Measurements from ENCODE around the gene PLD4.

The PLD4 gene

GRCh38 chr14:104977008-104977680 lies 52.5 kb downstream of the PLD4 start:
- 74 to 76% methylated on average over 11 of the region's 11 CpGs for WGBS, 2 experiments
- peaks cover 53% of the 10 kb centered on the region for H3K27me3 ChIP-seq (ENCODE audit: control insufficient read depth, insufficient read depth, low read length, poor library complexity, severe bottlenecking)
- peaks cover 17% of the 10 kb centered on the region for H3K4me1 ChIP-seq (ENCODE audit: control insufficient read depth, insufficient read depth, low read length)
- H3K9me3 ChIP-seq (ENCODE audit: control insufficient read depth, low read length): no peaks in the 10 kb centered on the region
- H3K36me3 ChIP-seq (ENCODE audit: control insufficient read depth, insufficient read depth, low read length): no peaks in the 10 kb centered on the region
- peak overlapping the region; percentile 33 for H3K4me3 ChIP-seq (ENCODE audit: insufficient read depth, low read depth, low read length)
- no peak overlapping the region for H3K27ac ChIP-seq (ENCODE audit: insufficient read depth, low read depth, low read length, poor library complexity, severe bottlenecking)

- Histone ChIP-seq H3K27me3 (ENCODE audit: control insufficient read depth, insufficient read depth, low read length, poor library complexity, severe bottlenecking) (peaks cover 53% of the 10 kb centered on the region), H3K36me3 (ENCODE audit: control insufficient read depth, insufficient read depth, low read length) (no peaks in the 10 kb centered on the region), H3K4me3 (ENCODE audit: insufficient read depth, low read depth, low read length) (peak within 1 kb of the TSS; percentile 33), H3K27ac (ENCODE audit: insufficient read depth, low read depth, low read length, poor library complexity, severe bottlenecking) (no peak within 1 kb of the TSS), H3K4me1 (ENCODE audit: control insufficient read depth, insufficient read depth, low read length) (peaks cover 16% of the 10 kb centered on the region), H3K9me3 (ENCODE audit: control insufficient read depth, low read length) (no peaks in the 10 kb centered on the region)
- 3% methylated on average over 111 of the region's 111 CpGs for WGBS, 2 experiments
These were observed 53.3 kb downstream of the PLD4 start, which contains the start of gene AHNAK2 for GRCh38 chr14:104977681-104978653. TSS of gene AHNAK2 (minus strand) at chr14:104978374. CDS start at chr14:104978237, 137 bp downstream.

- Histone ChIP-seq H3K4me3 (ENCODE audit: insufficient read depth, low read depth, low read length) (peak overlapping the region; percentile 11), H3K36me3 (ENCODE audit: control insufficient read depth, insufficient read depth, low read length) (no peaks in the 10 kb centered on the region), H3K9me3 (ENCODE audit: control insufficient read depth, low read length) (no peaks in the 10 kb centered on the region), H3K4me1 (ENCODE audit: control insufficient read depth, insufficient read depth, low read length) (peaks cover 11% of the 10 kb centered on the region), H3K27me3 (ENCODE audit: control insufficient read depth, insufficient read depth, low read length, poor library complexity, severe bottlenecking) (peaks cover 53% of the 10 kb centered on the region), H3K27ac (ENCODE audit: insufficient read depth, low read depth, low read length, poor library complexity, severe bottlenecking) (no peak overlapping the region)
- 37 to 41% methylated on average over 32 of the region's 32 CpGs for WGBS, 2 experiments
These were observed 54.3 kb downstream of the PLD4 start for GRCh38 chr14:104978746-104979691.

- no peaks in the 10 kb centered on the region for H3K9me3 ChIP-seq (ENCODE audit: control insufficient read depth, low read length)
- peaks cover 53% of the 10 kb centered on the region for H3K27me3 ChIP-seq (ENCODE audit: control insufficient read depth, insufficient read depth, low read length, poor library complexity, severe bottlenecking)
- 90% methylated on average over 19 of the region's 19 CpGs for WGBS, 2 experiments
- no peak overlapping the region for H3K27ac ChIP-seq (ENCODE audit: insufficient read depth, low read depth, low read length, poor library complexity, severe bottlenecking)
- peaks cover 11% of the 10 kb centered on the region for H3K4me1 ChIP-seq (ENCODE audit: control insufficient read depth, insufficient read depth, low read length)
- no peaks in the 10 kb centered on the region for H3K36me3 ChIP-seq (ENCODE audit: control insufficient read depth, insufficient read depth, low read length)
- H3K4me3 ChIP-seq (ENCODE audit: insufficient read depth, low read depth, low read length): no peak overlapping the region
These were observed 55.3 kb downstream of the PLD4 start for GRCh38 chr14:104979758-104980610.

- Histone ChIP-seq H3K27me3 (ENCODE audit: control insufficient read depth, insufficient read depth, low read length, poor library complexity, severe bottlenecking) (peaks cover 53% of the 10 kb centered on the region), H3K36me3 (ENCODE audit: control insufficient read depth, insufficient read depth, low read length) (no peaks in the 10 kb centered on the region), H3K4me1 (ENCODE audit: control insufficient read depth, insufficient read depth, low read length) (peaks cover 10% of the 10 kb centered on the region), H3K9me3 (ENCODE audit: control insufficient read depth, low read length) (no peaks in the 10 kb centered on the region), H3K27ac (ENCODE audit: insufficient read depth, low read depth, low read length, poor library complexity, severe bottlenecking) (no peak overlapping the region), H3K4me3 (ENCODE audit: insufficient read depth, low read depth, low read length) (no peak overlapping the region)
- WGBS, 2 experiments: 88 to 89% methylated on average over 22 of the region's 22 CpGs
These were observed 56.2 kb downstream of the PLD4 start for GRCh38 chr14:104980611-104981531.

- no peaks in the 10 kb centered on the region for H3K9me3 ChIP-seq (ENCODE audit: control insufficient read depth, low read length)
- peaks cover 44% of the 10 kb centered on the region for H3K27me3 ChIP-seq (ENCODE audit: control insufficient read depth, insufficient read depth, low read length, poor library complexity, severe bottlenecking)
- WGBS, 2 experiments: 87 to 88% methylated on average over 17 of the region's 17 CpGs
- peaks cover 9% of the 10 kb centered on the region for H3K4me1 ChIP-seq (ENCODE audit: control insufficient read depth, insufficient read depth, low read length)
- no peaks in the 10 kb centered on the region for H3K36me3 ChIP-seq (ENCODE audit: control insufficient read depth, insufficient read depth, low read length)
- H3K27ac ChIP-seq (ENCODE audit: insufficient read depth, low read depth, low read length, poor library complexity, severe bottlenecking): no peak overlapping the region
- no peak overlapping the region for H3K4me3 ChIP-seq (ENCODE audit: insufficient read depth, low read depth, low read length)
These were observed 57.2 kb downstream of the PLD4 start for GRCh38 chr14:104981699-104982541.

GRCh38 chr14:104982548-104983230 lies 58.0 kb downstream of the PLD4 start:
- WGBS, 2 experiments: 83 to 86% methylated on average over 10 of the region's 10 CpGs
- H3K27me3 ChIP-seq (ENCODE audit: control insufficient read depth, insufficient read depth, low read length, poor library complexity, severe bottlenecking): peaks cover 37% of the 10 kb centered on the region
- peaks cover 2% of the 10 kb centered on the region for H3K4me1 ChIP-seq (ENCODE audit: control insufficient read depth, insufficient read depth, low read length)
- no peak overlapping the region for H3K4me3 ChIP-seq (ENCODE audit: insufficient read depth, low read depth, low read length)
- no peaks in the 10 kb centered on the region for H3K9me3 ChIP-seq (ENCODE audit: control insufficient read depth, low read length)
- H3K27ac ChIP-seq (ENCODE audit: insufficient read depth, low read depth, low read length, poor library complexity, severe bottlenecking): no peak overlapping the region
- H3K36me3 ChIP-seq (ENCODE audit: control insufficient read depth, insufficient read depth, low read length): no peaks in the 10 kb centered on the region
